ENCODE measurements around the gene STX1B.

GRCh38 chr16:30949650-30950515, 60.6 kb downstream of the STX1B start:
- TF ChIP-seq CTCF (IDR thresholded peaks at IDR 0.05) (no peak), ZFX (IDR thresholded peaks at IDR 0.05; ENCODE audit: borderline replicate concordance) (no peak)
